B cell (primary cell): ENCODE measurements around the gene TPRG1L. TPM values are rescaled to one million over a fixed set of nuclear protein-coding genes. Genes with fewer than 3 reads are reported as not detected.

ENCODE experiments used
- ATAC-seq: fragments of 200-7000 bp; cut with Tn5 transposase; one replicate; pipeline ENCODE4 v1.10.0; 2021; ENCODE audit warnings: low read depth, mild to moderate bottlenecking, moderate number of reproducible peaks, moderate library complexity
- CTCF ChIA-PET: fragments of 350-600 bp; sonication (Branson Sonifier 250); formaldehyde crosslinking; loops from one replicate; lab custom pipeline; 2021; ENCODE audit warnings: antibody characterized with exemption, inconsistent platforms; lab: Charles Lee
- POLR2A ChIA-PET: fragments of 350-600 bp; sonication (Branson Sonifier 250); formaldehyde crosslinking; loops from one replicate; lab custom pipeline; 2021; ENCODE audit warnings: antibody characterized with exemption; lab: Charles Lee
- DNase-seq: peaks from one replicate; pipeline ENCODE4 v3.0.0; 2013
- H2AFZ ChIP-seq: 2 replicates; pipeline ENCODE4 v1.6.1; 2012; ENCODE audit warnings: mild to moderate bottlenecking, low read depth, low read length; ENCODE audit not compliant: insufficient read depth, poor library complexity, severe bottlenecking
- H3K27ac ChIP-seq, 2 donors: 1 replicate in 1 of 2; 2 replicates in 1 of 2; pipeline ENCODE4 v1.5.1; 2012 to 2013; ENCODE audit warnings: low read length in 2 of 2, mild to moderate bottlenecking in 2 of 2, moderate library complexity in 1 of 2
- H3K27me3 ChIP-seq, 4 experiments: fragments of 200-600 bp in 1 of 4; sonication (generic) in 1 of 4; replicated peaks in 1 of 4; 1 replicate in 2 of 4; 2 replicates in 2 of 4; pipeline versions ENCODE4 v1.6.1 to v1.7.0; 2013 to 2016; ENCODE audit warnings: low read length in 3 of 4, mild to moderate bottlenecking in 2 of 4, mixed read lengths in 1 of 4, moderate library complexity in 1 of 4; ENCODE audit not compliant: insufficient read depth in 4 of 4, control insufficient read depth in 3 of 4; ENCODE audit errors: control extremely low read depth in 1 of 4
- H3K36me3 ChIP-seq, 2 experiments: replicated peaks in 1 of 2; 1 replicate in 1 of 2; 2 replicates in 1 of 2; pipeline versions ENCODE4 v1.6.1 to v1.7.1; 2013; ENCODE audit warnings: low read length in 1 of 2; ENCODE audit not compliant: insufficient read depth in 2 of 2, control insufficient read depth in 1 of 2; ENCODE audit errors: control extremely low read depth in 1 of 2, extremely low read depth in 1 of 2
- H3K4me1 ChIP-seq, 2 donors: fragments of 200-600 bp in 1 of 2; sonication (generic) in 1 of 2; 1 replicate in 1 of 2; 2 replicates in 1 of 2; pipeline versions ENCODE4 v1.5.1 to v1.6.1; 2013 to 2017; ENCODE audit warnings: low read length in 2 of 2; ENCODE audit not compliant: control insufficient read depth in 2 of 2, insufficient read depth in 2 of 2
- H3K4me2 ChIP-seq: replicated peaks from 2 replicates; pipeline ENCODE3; 2012; ENCODE audit warnings: mild to moderate bottlenecking, low read depth, low read length; ENCODE audit not compliant: poor library complexity, severe bottlenecking
- H3K4me3 ChIP-seq, 5 experiments: fragments of 200-600 bp in 1 of 5; sonication (generic) in 1 of 5; 1 replicate in 3 of 5; 2 replicates in 2 of 5; pipeline versions ENCODE4 v1.5.1 to v1.7.0; 2011 to 2016; ENCODE audit warnings: low read length in 4 of 5, mild to moderate bottlenecking in 4 of 5, low read depth in 2 of 5, control low read depth in 1 of 5, moderate library complexity in 1 of 5; ENCODE audit not compliant: insufficient read depth in 1 of 5; ENCODE audit errors: control extremely low read depth in 1 of 5, extremely low read depth in 1 of 5
- H3K79me2 ChIP-seq: fragments of 200-600 bp; sonication (generic); one replicate; pipeline ENCODE4 v1.6.0; 2016; ENCODE audit warnings: low read length; ENCODE audit not compliant: control insufficient read depth, insufficient read depth
- H3K9ac ChIP-seq: fragments of 200-600 bp; sonication (generic); 2 replicates; pipeline ENCODE4 v1.6.1; 2017; ENCODE audit warnings: mild to moderate bottlenecking, low read length, moderate library complexity
- H3K9me3 ChIP-seq, 3 donors: one replicate each; pipeline versions ENCODE4 v1.6.1 to v1.7.1; 2013; ENCODE audit warnings: low read length in 2 of 3; ENCODE audit not compliant: control insufficient read depth in 2 of 3, insufficient read depth in 1 of 3; ENCODE audit errors: control extremely low read depth in 1 of 3
- H4K20me1 ChIP-seq: 2 replicates; pipeline ENCODE4 v1.6.0; 2012; ENCODE audit warnings: mild to moderate bottlenecking, low read length; ENCODE audit not compliant: insufficient read depth, control insufficient read depth, poor library complexity, severe bottlenecking
- H3K27ac Mint-ChIP-seq: one replicate; pipeline ENCODE4 v1.8.0; 2021; ENCODE audit warnings: mixed read lengths
- H3K27me3 Mint-ChIP-seq: one replicate; pipeline ENCODE4 v1.8.0; 2021; ENCODE audit warnings: mixed read lengths
- H3K4me1 Mint-ChIP-seq: one replicate; pipeline ENCODE4 v1.8.0; 2021; ENCODE audit warnings: mixed read lengths
- H3K4me3 Mint-ChIP-seq: one replicate; pipeline ENCODE4 v1.8.0; 2021; ENCODE audit warnings: mixed read lengths
- H3K9me3 Mint-ChIP-seq: one replicate; pipeline ENCODE4 v1.8.0; 2022; ENCODE audit warnings: mixed read lengths; ENCODE audit not compliant: insufficient read depth
- CTCF ChIP-seq: fragments of 200-600 bp; IDR thresholded peaks from one replicate; pipeline ENCODE4 v1.8.0; 2022; ENCODE audit warnings: antibody characterized with exemption, mild to moderate bottlenecking
- EZH2 ChIP-seq: IDR thresholded peaks from 2 replicates; pipeline ENCODE4 v1.6.1; 2012; ENCODE audit warnings: borderline replicate concordance, low read depth, mild to moderate bottlenecking, moderate library complexity, low read length; ENCODE audit not compliant: insufficient read depth, poor library complexity, severe bottlenecking
- WGBS: methylation state at CpG from one replicate; pipeline ENCODE4 v1.1.5; 2013; ENCODE audit warnings: missing lambda C conversion rate; ENCODE audit not compliant: insufficient coverage; 5-methylcytosine and 5-hydroxymethylcytosine counted together
- intact Hi-C: fragments of 100-400 bp; cut with micrococcal nuclease; formaldehyde crosslinking; loops from one replicate; pipeline ENCODE4 v1.10.0; 2022
- polyA plus RNA-seq: library from polyadenylated mRNA; depleted of rRNA; stranded (reverse); fragments of >200 nt; gene quantifications from 2 replicates; pipeline ENCODE4 v1.2.3, GENCODE V29; 2012
- total RNA-seq, 2 donors: library from RNA; stranded (reverse); fragments of 120-200 nt in 1 of 2; gene quantifications; 1 replicate in 1 of 2; 2 replicates in 1 of 2; pipeline versions ENCODE4 v1.2.3 to v1.2.4, GENCODE V29; 2013 to 2022

The TPRG1L gene
- total and polyA plus RNA-seq, 2 donors (not counting 1 experiment from before 2014, with no cell fraction given), result 19.5 to 48.6 TPM

- Histone ChIP-seq H3K4me3 (no peak overlapping the region), H2AFZ (no peak overlapping the region), H3K27ac (no peak overlapping the region), H3K4me1 (peaks cover 5 to 17% of the 10 kb centered on the region in 2 donors), H4K20me1 (no peaks in the 10 kb centered on the region), H3K9me3 (no peaks in the 10 kb centered on the region), H3K4me2 (no peak overlapping the region), H3K36me3 (no peaks in the 10 kb centered on the region), H3K79me2 (peaks cover 3% of the 10 kb centered on the region), H3K27me3 (peaks cover 0 to 15% (median 0%) of the 10 kb centered on the region in 4 experiments), H3K9ac (no peak overlapping the region)
- Mint-ChIP-seq H3K4me1 (peaks cover 35% of the 10 kb centered on the region), H3K9me3 (no peaks in the 10 kb centered on the region), H3K4me3 (no peak overlapping the region), H3K27me3 (peaks cover 22% of the 10 kb centered on the region), H3K27ac (no peak overlapping the region)
- TF ChIP-seq EZH2, result no peak
- TF ChIP-seq CTCF, result no peak
- POLR2A ChIA-PET, result interaction anchor here (0.8 kb wide), 1 partner anchor 165 kb away, joined by 3 read pairs; no protein-coding TSS in a partner anchor
- ATAC-seq (no peak), DNase-seq (peak; percentile 26)
- CTCF ChIA-PET, result interaction anchor here (0.6 to 4.3 kb wide), 26 partner anchors 11 to 436 kb away, joined by 3 to 69 read pairs (median 4); partner anchors contain the start of gene TP73
- 73% methylated on average over 8 of the region's 9 CpGs for WGBS
- intact Hi-C loops, result no loop called here
Measured at GRCh38 chr1:3618531-3618880, 6.3 kb upstream of the TPRG1L start.

GRCh38 chr1:3618881-3619671, 5.7 kb upstream of the TPRG1L start:
- 16% methylated on average over 10 of the region's 21 CpGs for WGBS
- no peaks in the 10 kb centered on the region for H3K9me3 Mint-ChIP-seq
- H3K27ac ChIP-seq, result no peak overlapping the region
- H3K4me1 Mint-ChIP-seq, result peaks cover 40% of the 10 kb centered on the region
- ChIA-PET POLR2A (interaction anchor here (0.8 to 1.1 kb wide), 2 partner anchors 31 to 166 kb away, joined by 3 read pairs; partner anchors contain the start of gene WRAP73), CTCF (interaction anchor here (0.6 to 4.3 kb wide), 28 partner anchors 10 to 435 kb away, joined by 3 to 69 read pairs (median 4); partner anchors contain the start of gene TP73)
- ATAC-seq (peak; percentile 95), DNase-seq (peak; percentile 88)
- no peaks in the 10 kb centered on the region for H3K9me3 ChIP-seq
- TF ChIP-seq EZH2 (no peak), CTCF (peak; percentile 91)
- no peak overlapping the region for H3K4me2 ChIP-seq
- peaks cover 17% of the 10 kb centered on the region for H3K27me3 Mint-ChIP-seq
- H3K36me3 ChIP-seq, result no peaks in the 10 kb centered on the region
- peak overlapping the region; percentile 52 for H3K27ac Mint-ChIP-seq
- peaks cover 11 to 23% of the 10 kb centered on the region in 2 donors for H3K4me1 ChIP-seq
- H3K27me3 ChIP-seq, result peaks cover 0 to 15% (median 0%) of the 10 kb centered on the region in 4 experiments
- no peak overlapping the region for H3K4me3 ChIP-seq
- peaks cover 9% of the 10 kb centered on the region for H3K79me2 ChIP-seq
- H3K9ac ChIP-seq, result no peak overlapping the region
- intact Hi-C loops, result loop anchor here (1.0 kb wide), 1 partner anchor 128 kb away; no protein-coding TSS in a partner anchor
- no peaks in the 10 kb centered on the region for H4K20me1 ChIP-seq
- H2AFZ ChIP-seq, result no peak overlapping the region
- H3K4me3 Mint-ChIP-seq, result peak overlapping the region; percentile 67
